RKO (cell line): ENCODE data around the gene CSTA.

ENCODE experiments used
- DNase-seq: peaks from one replicate; pipeline ENCODE4 v3.0.0-alpha.2; 2016; ENCODE audit warnings: low spot score

The CSTA gene

GRCh38 chr3:122322095-122323075 lies 2.7 kb upstream of the CSTA start:
- no peak for DNase-seq

- no peak for DNase-seq
Observed at GRCh38 chr3:122325769-122326168, 721 bp downstream of the CSTA start.

GRCh38 chr3:122331886-122332285 lies 6.8 kb downstream of the CSTA start:
- no peak for DNase-seq

GRCh38 chr3:122332551-122332950 lies 7.5 kb downstream of the CSTA start:
- no peak for DNase-seq

GRCh38 chr3:122342803-122343202 lies 17.8 kb downstream of the CSTA start:
- no peak for DNase-seq

GRCh38 chr3:122343654-122344053 lies 18.6 kb downstream of the CSTA start:
- peak; percentile 3 for DNase-seq

GRCh38 chr3:122349171-122349570 lies 24.1 kb downstream of the CSTA start:
- DNase-seq: no peak

GRCh38 chr3:122350814-122351418 lies 25.9 kb downstream of the CSTA start:
- peak; percentile 20 for DNase-seq

GRCh38 chr3:122351612-122352011 lies 26.6 kb downstream of the CSTA start:
- no peak for DNase-seq

- DNase-seq: no peak
Observed at GRCh38 chr3:122353215-122353614, 28.2 kb downstream of the CSTA start.

GRCh38 chr3:122353893-122354401 lies 28.9 kb downstream of the CSTA start:
- DNase-seq: no peak

- no peak for DNase-seq
Observed at GRCh38 chr3:122355612-122356011, 30.6 kb downstream of the CSTA start.

- DNase-seq: peak; percentile 9
Observed at GRCh38 chr3:122356402-122356801, 31.4 kb downstream of the CSTA start.

GRCh38 chr3:122357828-122358702 lies 33.0 kb downstream of the CSTA start:
- peak; percentile 34 for DNase-seq

- no peak for DNase-seq
Observed at GRCh38 chr3:122358703-122359032, 33.6 kb downstream of the CSTA start.

- DNase-seq: no peak
Observed at GRCh38 chr3:122362026-122362425, 37.0 kb downstream of the CSTA start.

- no peak for DNase-seq
Observed at GRCh38 chr3:122364490-122364889, 39.4 kb downstream of the CSTA start.

- no peak for DNase-seq
Observed at GRCh38 chr3:122365073-122365472, 40.0 kb downstream of the CSTA start.

- peak; percentile 83 for DNase-seq
Observed at GRCh38 chr3:122365582-122366378, 40.7 kb downstream of the CSTA start.

GRCh38 chr3:122366379-122366749 lies 41.3 kb downstream of the CSTA start:
- DNase-seq: no peak

- DNase-seq: no peak
Observed at GRCh38 chr3:122374034-122374433, 49.0 kb downstream of the CSTA start.
